HCT116 (cell line): ENCODE data around the gene AK2. TPM values are rescaled to one million over a fixed set of nuclear protein-coding genes. Genes with fewer than 3 reads are reported as not detected.

Experiments used
- ATAC-seq: fragments of 200-7000 bp; cut with Tn5 transposase; 2 replicates; pipeline ENCODE4 v1.9.1; 2020; ENCODE audit warnings: mild to moderate bottlenecking, moderate library complexity
- BruUV-seq: library from RNA; stranded (reverse); fragments of 400-500 nt; replicated peaks from 2 replicates; lab custom pipeline; 2021; lab: Mats Ljungman, UMichigan
- CTCF ChIA-PET: fragments of 300-600 bp; sonication (Branson Sonifier 250); formaldehyde crosslinking; loops from one replicate; lab custom pipeline; 2021; ENCODE audit warnings: antibody characterized with exemption; lab: Charles Lee
- POLR2A ChIA-PET: fragments of 300-600, 350-600 bp; sonication (Branson Sonifier 250); formaldehyde crosslinking; loops from one replicate; lab custom pipeline; 2021; ENCODE audit warnings: antibody characterized with exemption; lab: Charles Lee
- RAD21 ChIA-PET, 2 experiments: fragments of 300-600 bp; sonication (Branson Sonifier 250); formaldehyde crosslinking; loops; one replicate each; lab custom pipeline; 2023; ENCODE audit warnings: low total read pairs in 2 of 2; ENCODE audit not compliant: uncharacterized antibody in 2 of 2, unreplicated experiment in 2 of 2, low non-redundant PET in 1 of 2; lab: Charles Lee
- DNase-seq: peaks from one replicate; pipeline ENCODE4 v3.0.0-alpha.2; 2010; ENCODE audit warnings: low read depth, low spot score
- H2AFZ ChIP-seq: fragments of 200-600 bp; shearing (Covaris generic), sonication (generic); 2 replicates; pipeline ENCODE4 v1.6.1; 2017; ENCODE audit warnings: low read depth, mixed run types, mixed read lengths, antibody characterized with exemption, low read length; ENCODE audit not compliant: poor library complexity, severe bottlenecking
- H3K27ac ChIP-seq: 2 replicates; pipeline ENCODE4 v1.5.1; 2012; ENCODE audit warnings: low read depth, low read length
- H3K27me3 ChIP-seq: fragments of 200-600 bp; sonication (generic); 2 replicates; pipeline ENCODE4 v1.6.1; 2016; ENCODE audit warnings: mixed run types, low read length, mixed read lengths; ENCODE audit not compliant: insufficient read depth
- H3K36me3 ChIP-seq, 2 experiments: fragments of 200-500 bp in 1 of 2; fragments of 200-600 bp in 1 of 2; sonication (Bioruptor generic) in 1 of 2; sonication (generic) in 1 of 2; 2 replicates each; pipeline versions ENCODE4 v1.5.1 to v1.6.1; 2014 to 2016; ENCODE audit warnings: low read length in 2 of 2, inconsistent platforms in 1 of 2, mixed read lengths in 1 of 2, mixed run types in 1 of 2; ENCODE audit not compliant: insufficient read depth in 2 of 2, control insufficient read depth in 1 of 2
- H3K4me1 ChIP-seq, 2 experiments: fragments of 200-600 bp in 1 of 2; sonication (generic) in 1 of 2; 2 replicates each; pipeline versions ENCODE4 v1.5.1 to v1.6.1; 2012 to 2017; ENCODE audit warnings: low read length in 2 of 2, inconsistent platforms in 1 of 2, mild to moderate bottlenecking in 1 of 2, mixed read lengths in 1 of 2, mixed run types in 1 of 2, moderate library complexity in 1 of 2; ENCODE audit not compliant: insufficient read depth in 2 of 2, control insufficient read depth in 1 of 2
- H3K4me2 ChIP-seq: fragments of 200-600 bp; sonication (generic); 2 replicates; pipeline ENCODE4 v1.6.1; 2017; ENCODE audit warnings: mixed run types, low read length, mixed read lengths
- H3K4me3 ChIP-seq, 2 experiments: fragments of 200-600 bp in 1 of 2; sonication (generic) in 1 of 2; replicated peaks in 1 of 2; 2 replicates each; pipeline ENCODE4 v1.5.1; 2011 to 2016; ENCODE audit warnings: low read length in 2 of 2, control low read depth in 1 of 2, low read depth in 1 of 2, mild to moderate bottlenecking in 1 of 2, mixed read lengths in 1 of 2, mixed run types in 1 of 2
- H3K79me2 ChIP-seq: fragments of 200-600 bp; sonication (generic); 2 replicates; pipeline ENCODE4 v1.6.1; 2017; ENCODE audit warnings: mild to moderate bottlenecking, mixed run types, low read length, moderate library complexity, mixed read lengths; ENCODE audit not compliant: insufficient read depth
- H3K9ac ChIP-seq: fragments of 200-600 bp; sonication (generic); 2 replicates; pipeline ENCODE4 v1.6.1; 2016; ENCODE audit warnings: low read length, mixed read lengths
- H3K9me2 ChIP-seq: fragments of 200-600 bp; sonication (generic), shearing (Covaris generic); 2 replicates; pipeline ENCODE4 v1.6.1; 2017; ENCODE audit warnings: mixed run types, mild to moderate bottlenecking, moderate library complexity; ENCODE audit not compliant: insufficient read depth
- H3K9me3 ChIP-seq, 2 experiments: fragments of 200-500 bp in 1 of 2; fragments of 200-600 bp in 1 of 2; sonication (Bioruptor generic) in 1 of 2; sonication (generic) in 1 of 2; 2 replicates each; pipeline ENCODE4 v1.6.1; 2014 to 2017; ENCODE audit warnings: low read length in 2 of 2, mixed read lengths in 2 of 2, inconsistent platforms in 1 of 2, low read depth in 1 of 2, mild to moderate bottlenecking in 1 of 2, mixed run types in 1 of 2, moderate library complexity in 1 of 2; ENCODE audit not compliant: control insufficient read depth in 1 of 2, insufficient read depth in 1 of 2
- H4K20me1 ChIP-seq: fragments of 200-600 bp; sonication (generic), shearing (Covaris generic); 2 replicates; pipeline ENCODE4 v1.6.1; 2017; ENCODE audit warnings: mixed run types, mild to moderate bottlenecking, moderate library complexity; ENCODE audit not compliant: insufficient read depth
- EGR1 ChIP-seq: IDR thresholded peaks from 2 replicates; pipeline ENCODE4 v1.6.1; 2012; ENCODE audit warnings: low read depth
- ELF1 ChIP-seq: IDR thresholded peaks from 2 replicates; pipeline ENCODE4 v1.6.1; 2012; ENCODE audit warnings: low read depth, borderline replicate concordance
- POLR2AphosphoS5 ChIP-seq: IDR thresholded peaks from 2 replicates; pipeline ENCODE4 v1.6.1; 2011; ENCODE audit warnings: mild to moderate bottlenecking, low read depth, low read length, moderate library complexity
- SP1 ChIP-seq: IDR thresholded peaks from 2 replicates; pipeline ENCODE4 v1.6.1; 2012; ENCODE audit warnings: low read depth
- YY1 ChIP-seq: IDR thresholded peaks from 2 replicates; pipeline ENCODE4 v1.6.1; 2011; ENCODE audit warnings: low read length, low read depth, moderate library complexity, mild to moderate bottlenecking; ENCODE audit not compliant: insufficient replicate concordance; ENCODE audit errors: extremely low read depth
- ZFX ChIP-seq: fragments of 450-650 bp; IDR thresholded peaks from 2 replicates; pipeline ENCODE4 v1.6.1; 2017
- ZNF274 ChIP-seq: fragments of 200-500 bp; sonication (Bioruptor generic); IDR thresholded peaks from 2 replicates; pipeline ENCODE4 v1.6.1; 2014; ENCODE audit warnings: mild to moderate bottlenecking, low read depth, low read length, inconsistent platforms
- intact Hi-C: fragments of 100-400 bp; cut with micrococcal nuclease; formaldehyde crosslinking; loops from 2 replicates; pipeline ENCODE4 v1.10.0; 2022
- total RNA-seq: library from RNA; stranded (reverse); gene quantifications from one replicate; pipeline ENCODE4 v1.2.1, GENCODE V29; 2021; ENCODE audit not compliant: unreplicated experiment
- TF ChIP-seq, protein P1 (sequence below): IDR thresholded peaks from 2 replicates; pipeline ENCODE4 v1.6.1; 2012
- TF ChIP-seq, protein P2 (sequence below), 3 experiments: fragments of 200-600 bp in 1 of 3; sonication (generic) in 1 of 3; IDR thresholded peaks in 2 of 3; conservative IDR thresholded peaks in 1 of 3; 2 replicates each; pipeline ENCODE4 v1.5.1; 2012 to 2017; ENCODE audit warnings: low read depth in 2 of 3, low read length in 2 of 3, antibody characterized with exemption in 1 of 3, borderline replicate concordance in 1 of 3, control low read depth in 1 of 3, mild to moderate bottlenecking in 1 of 3, mixed read lengths in 1 of 3, mixed run types in 1 of 3, moderate library complexity in 1 of 3; ENCODE audit not compliant: insufficient read depth in 1 of 3
- TF ChIP-seq, protein P3 (sequence below): IDR thresholded peaks from 2 replicates; pipeline ENCODE4 v1.6.1; 2011; ENCODE audit warnings: mild to moderate bottlenecking, low read length, moderate library complexity; ENCODE audit not compliant: insufficient replicate concordance; ENCODE audit errors: extremely low read depth

AK2 gene
- total RNA-seq, 1 experiment from 2014 or later: 233 TPM

DNA sequence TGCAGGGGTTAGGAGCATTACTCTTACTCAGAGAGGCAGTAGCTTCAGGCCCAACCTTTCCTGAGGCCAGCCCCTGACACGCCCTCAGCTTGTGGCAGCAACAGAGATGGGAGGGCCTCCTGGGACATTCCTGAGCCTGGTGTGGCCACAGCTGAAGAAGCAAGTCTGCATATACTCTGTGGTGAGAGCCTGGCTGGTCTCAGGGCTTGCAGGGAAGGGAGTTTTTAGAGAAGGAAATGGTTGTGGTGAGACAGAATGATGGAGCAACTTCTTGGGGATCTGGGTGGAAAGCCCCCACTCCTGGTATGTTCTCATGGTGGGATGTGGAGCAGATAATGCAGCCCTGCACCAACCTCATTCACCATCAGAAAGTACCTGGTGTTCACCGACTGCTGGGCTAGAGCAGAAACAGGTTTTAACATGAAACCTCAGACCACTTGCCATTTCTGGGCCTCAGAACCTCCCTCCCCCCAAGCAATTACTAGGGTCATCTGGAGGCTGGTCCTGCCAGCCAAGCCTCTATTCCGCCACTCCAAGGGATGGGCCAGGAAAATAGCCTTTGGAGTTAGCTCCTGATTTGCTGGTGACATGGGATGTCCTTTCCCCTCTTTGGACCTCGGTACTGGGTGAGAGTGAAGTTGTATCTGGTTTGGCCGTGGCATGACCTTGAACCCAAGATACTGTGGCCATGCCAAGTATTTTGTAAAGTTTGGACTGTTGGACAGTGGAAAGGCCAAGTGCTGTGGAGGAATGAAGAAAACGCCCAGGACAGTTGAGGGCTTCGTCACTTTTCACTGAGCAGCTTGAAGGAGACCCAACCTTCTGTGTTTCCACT lies 44.0 kb downstream of the AK2 start:
- TF ChIP-seq, protein P1, sequence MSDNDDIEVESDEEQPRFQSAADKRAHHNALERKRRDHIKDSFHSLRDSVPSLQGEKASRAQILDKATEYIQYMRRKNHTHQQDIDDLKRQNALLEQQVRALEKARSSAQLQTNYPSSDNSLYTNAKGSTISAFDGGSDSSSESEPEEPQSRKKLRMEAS: no peak
- peak; percentile 36; the same call in 1 of the 2 replicates for TF ChIP-seq POLR2AphosphoS5
- TF ChIP-seq ZFX: no peak
- TF ChIP-seq, protein P2, sequence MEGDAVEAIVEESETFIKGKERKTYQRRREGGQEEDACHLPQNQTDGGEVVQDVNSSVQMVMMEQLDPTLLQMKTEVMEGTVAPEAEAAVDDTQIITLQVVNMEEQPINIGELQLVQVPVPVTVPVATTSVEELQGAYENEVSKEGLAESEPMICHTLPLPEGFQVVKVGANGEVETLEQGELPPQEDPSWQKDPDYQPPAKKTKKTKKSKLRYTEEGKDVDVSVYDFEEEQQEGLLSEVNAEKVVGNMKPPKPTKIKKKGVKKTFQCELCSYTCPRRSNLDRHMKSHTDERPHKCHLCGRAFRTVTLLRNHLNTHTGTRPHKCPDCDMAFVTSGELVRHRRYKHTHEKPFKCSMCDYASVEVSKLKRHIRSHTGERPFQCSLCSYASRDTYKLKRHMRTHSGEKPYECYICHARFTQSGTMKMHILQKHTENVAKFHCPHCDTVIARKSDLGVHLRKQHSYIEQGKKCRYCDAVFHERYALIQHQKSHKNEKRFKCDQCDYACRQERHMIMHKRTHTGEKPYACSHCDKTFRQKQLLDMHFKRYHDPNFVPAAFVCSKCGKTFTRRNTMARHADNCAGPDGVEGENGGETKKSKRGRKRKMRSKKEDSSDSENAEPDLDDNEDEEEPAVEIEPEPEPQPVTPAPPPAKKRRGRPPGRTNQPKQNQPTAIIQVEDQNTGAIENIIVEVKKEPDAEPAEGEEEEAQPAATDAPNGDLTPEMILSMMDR (IDR thresholded peaks at IDR 0.05 in 2 of 3, conservative IDR thresholded peaks at IDR 0.05 in 1 of 3; ENCODE audit: borderline replicate concordance in 1 of 3, insufficient read depth in 1 of 3, low read depth in 2 of 3, low read length in 2 of 3): no peak
- TF ChIP-seq, protein P3, sequence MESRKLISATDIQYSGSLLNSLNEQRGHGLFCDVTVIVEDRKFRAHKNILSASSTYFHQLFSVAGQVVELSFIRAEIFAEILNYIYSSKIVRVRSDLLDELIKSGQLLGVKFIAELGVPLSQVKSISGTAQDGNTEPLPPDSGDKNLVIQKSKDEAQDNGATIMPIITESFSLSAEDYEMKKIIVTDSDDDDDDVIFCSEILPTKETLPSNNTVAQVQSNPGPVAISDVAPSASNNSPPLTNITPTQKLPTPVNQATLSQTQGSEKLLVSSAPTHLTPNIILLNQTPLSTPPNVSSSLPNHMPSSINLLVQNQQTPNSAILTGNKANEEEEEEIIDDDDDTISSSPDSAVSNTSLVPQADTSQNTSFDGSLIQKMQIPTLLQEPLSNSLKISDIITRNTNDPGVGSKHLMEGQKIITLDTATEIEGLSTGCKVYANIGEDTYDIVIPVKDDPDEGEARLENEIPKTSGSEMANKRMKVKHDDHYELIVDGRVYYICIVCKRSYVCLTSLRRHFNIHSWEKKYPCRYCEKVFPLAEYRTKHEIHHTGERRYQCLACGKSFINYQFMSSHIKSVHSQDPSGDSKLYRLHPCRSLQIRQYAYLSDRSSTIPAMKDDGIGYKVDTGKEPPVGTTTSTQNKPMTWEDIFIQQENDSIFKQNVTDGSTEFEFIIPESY: no peak
- peak; percentile 8 for TF ChIP-seq YY1
- TF ChIP-seq SP1: peak; percentile 41; the same call in 1 of the 2 replicates
- TF ChIP-seq EGR1: no peak
- TF ChIP-seq ELF1: no peak
- no peak for TF ChIP-seq ZNF274
- DNase-seq: peak; percentile 71
- H4K20me1 ChIP-seq: no peaks in the 10 kb centered on the region
- H3K27ac ChIP-seq: peak overlapping the region; percentile 47
- H3K9me3 ChIP-seq: no peaks in the 10 kb centered on the region
- peak overlapping the region in 1 of 2 experiments; percentile 18; a peak in 2 of 4 replicates for H3K4me3 ChIP-seq
- no peaks in the 10 kb centered on the region for H3K9me2 ChIP-seq
- no TSS peak for BruUV-seq
- peak overlapping the region; percentile 21 for H3K9ac ChIP-seq
- CTCF ChIA-PET: interaction anchor here (0.6 to 1.4 kb wide), 4 partner anchors 9 to 94 kb away, joined by 3 to 7 read pairs (median 4); no protein-coding TSS in a partner anchor
- peaks cover 51 to 61% of the 10 kb centered on the region in 2 experiments for H3K4me1 ChIP-seq
- H3K4me2 ChIP-seq: peak overlapping the region; percentile 73
- H3K79me2 ChIP-seq: no peaks in the 10 kb centered on the region
- no peaks in the 10 kb centered on the region for H3K36me3 ChIP-seq
- intact Hi-C loops: no loop called here
- POLR2A ChIA-PET: interaction anchor here (0.6 to 3.1 kb wide), 5 partner anchors 10 to 87 kb away, joined by 3 to 11 read pairs (median 5); partner anchors contain the start of gene RNF19B
- RAD21 ChIA-PET: interaction anchor here (0.6 to 0.8 kb wide), 2 partner anchors 31 to 59 kb away, joined by 3 read pairs; no protein-coding TSS in a partner anchor
- ATAC-seq: peak; percentile 92
- no peaks in the 10 kb centered on the region for H3K27me3 ChIP-seq
- no peak overlapping the region for H2AFZ ChIP-seq
